PC-9 (cell line): ENCODE results near the gene MRPL28.

ENCODE experiments used
- EZH2 ChIP-seq: fragments of 200-600 bp; sonication (generic); IDR thresholded peaks from 2 replicates; pipeline ENCODE4 v1.8.0; 2017; ENCODE audit warnings: antibody characterized with exemption, low read depth
- TF ChIP-seq, protein P1 (sequence below): fragments of 200-600 bp; sonication (generic); conservative IDR thresholded peaks from 2 replicates; pipeline ENCODE4 v1.6.1; 2017; ENCODE audit warnings: mixed run types, antibody characterized with exemption, mild to moderate bottlenecking, moderate library complexity

- TF ChIP-seq, protein P1, sequence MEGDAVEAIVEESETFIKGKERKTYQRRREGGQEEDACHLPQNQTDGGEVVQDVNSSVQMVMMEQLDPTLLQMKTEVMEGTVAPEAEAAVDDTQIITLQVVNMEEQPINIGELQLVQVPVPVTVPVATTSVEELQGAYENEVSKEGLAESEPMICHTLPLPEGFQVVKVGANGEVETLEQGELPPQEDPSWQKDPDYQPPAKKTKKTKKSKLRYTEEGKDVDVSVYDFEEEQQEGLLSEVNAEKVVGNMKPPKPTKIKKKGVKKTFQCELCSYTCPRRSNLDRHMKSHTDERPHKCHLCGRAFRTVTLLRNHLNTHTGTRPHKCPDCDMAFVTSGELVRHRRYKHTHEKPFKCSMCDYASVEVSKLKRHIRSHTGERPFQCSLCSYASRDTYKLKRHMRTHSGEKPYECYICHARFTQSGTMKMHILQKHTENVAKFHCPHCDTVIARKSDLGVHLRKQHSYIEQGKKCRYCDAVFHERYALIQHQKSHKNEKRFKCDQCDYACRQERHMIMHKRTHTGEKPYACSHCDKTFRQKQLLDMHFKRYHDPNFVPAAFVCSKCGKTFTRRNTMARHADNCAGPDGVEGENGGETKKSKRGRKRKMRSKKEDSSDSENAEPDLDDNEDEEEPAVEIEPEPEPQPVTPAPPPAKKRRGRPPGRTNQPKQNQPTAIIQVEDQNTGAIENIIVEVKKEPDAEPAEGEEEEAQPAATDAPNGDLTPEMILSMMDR: no peak
- no peak for TF ChIP-seq EZH2
Observed at GRCh38 chr16:389352-389751, 19.0 kb upstream of the MRPL28 start.
